Activated gamma-delta T cell treated with anti-CD3 and anti-CD28 coated beads, Interleukin-2, amount 50 U/mL, for 16 hours (primary cell): ENCODE results near the gene DUSP9.
"Not testable (repeated sequence)": the region's sequence is repeated elsewhere in the genome, so short reads cannot be mapped to it uniquely, and the experiment has no call there.

ENCODE experiments used
- DNase-seq: peaks from one replicate; pipeline ENCODE4 v3.0.0-alpha.2; 2020; ENCODE audit warnings: low read depth

The DUSP9 gene

GRCh38 chrX:153673428-153674218, 26.6 kb downstream of the DUSP9 start, which contains the start of gene PNCK:
Gene PNCK (minus strand): TSS chrX:153673813. CDS start chrX:153673076, 737 bp downstream.
- no peak for DNase-seq

- no peak for DNase-seq
Measured at GRCh38 chrX:153674219-153674851, 27.3 kb downstream of the DUSP9 start.

- no peak for DNase-seq
Measured at GRCh38 chrX:153681175-153681574, 34.2 kb downstream of the DUSP9 start.

- not testable (repeated sequence) for DNase-seq
Measured at GRCh38 chrX:153683486-153683885, 36.5 kb downstream of the DUSP9 start.

- no peak for DNase-seq
Measured at GRCh38 chrX:153684467-153685155, 37.6 kb downstream of the DUSP9 start.

- DNase-seq = no peak
Measured at GRCh38 chrX:153685156-153685536, 38.1 kb downstream of the DUSP9 start.

GRCh38 chrX:153685751-153686696, 39.0 kb downstream of the DUSP9 start:
- DNase-seq = no peak

GRCh38 chrX:153686711-153687110, 39.7 kb downstream of the DUSP9 start:
- no peak for DNase-seq

GRCh38 chrX:153687121-153688039, 40.4 kb downstream of the DUSP9 start, which contains the start of gene SLC6A8:
Gene SLC6A8 (plus strand): TSS chrX:153687926. CDS start chrX:153688575, 649 bp downstream.
- DNase-seq = no peak

- DNase-seq = no peak
Measured at GRCh38 chrX:153688071-153688470, 41.1 kb downstream of the DUSP9 start.

- no peak for DNase-seq
Measured at GRCh38 chrX:153688506-153688905, 41.5 kb downstream of the DUSP9 start.

GRCh38 chrX:153688911-153689590, 42.0 kb downstream of the DUSP9 start:
- no peak for DNase-seq

- no peak for DNase-seq
Measured at GRCh38 chrX:153689654-153690465, 42.9 kb downstream of the DUSP9 start.

- no peak for DNase-seq
Measured at GRCh38 chrX:153690466-153690865, 43.5 kb downstream of the DUSP9 start.

GRCh38 chrX:153691032-153691827, 44.2 kb downstream of the DUSP9 start:
- DNase-seq = not testable (repeated sequence)

GRCh38 chrX:153692003-153692402, 45.0 kb downstream of the DUSP9 start:
- no peak for DNase-seq

- DNase-seq = no peak
Measured at GRCh38 chrX:153692611-153693156, 45.7 kb downstream of the DUSP9 start.
